OCI-LY1 (cell line): ENCODE data around the gene IL1RAPL2.

Experiments
- EZH2 ChIP-seq: fragments of 200-600 bp; sonication (generic), shearing (Covaris generic); IDR thresholded peaks from 2 replicates; pipeline ENCODE4 v1.8.0; 2017; ENCODE audit warnings: borderline replicate concordance, mixed run types, mild to moderate bottlenecking, antibody characterized with exemption, low read length, moderate library complexity, mixed read lengths
- TF ChIP-seq, protein P1 (sequence below): fragments of 200-600 bp; sonication (generic), shearing (Covaris generic); IDR thresholded peaks from 2 replicates; pipeline ENCODE4 v1.5.1; 2017; ENCODE audit warnings: mild to moderate bottlenecking, antibody characterized with exemption, low read length, moderate library complexity, mixed read lengths

DNA sequence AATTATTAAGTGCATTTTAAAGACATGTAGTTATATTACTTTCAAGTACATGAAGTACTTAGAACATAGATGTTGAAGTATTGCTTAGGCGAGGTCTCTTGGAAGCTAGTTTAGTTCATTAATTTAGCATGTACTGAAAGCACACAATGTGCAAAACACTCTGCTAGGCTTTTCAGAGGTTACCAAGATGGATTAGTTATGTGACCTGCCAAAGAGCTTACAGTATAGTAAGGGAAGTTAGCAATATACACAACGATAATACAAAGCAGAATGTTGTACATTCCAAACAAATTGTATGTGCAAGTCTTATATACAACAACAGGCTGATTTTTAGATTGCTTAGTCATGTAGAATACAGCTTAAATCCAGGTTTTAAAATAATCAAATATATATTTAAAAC is 1137.9 kb downstream of the IL1RAPL2 start:
- TF ChIP-seq, protein P1, sequence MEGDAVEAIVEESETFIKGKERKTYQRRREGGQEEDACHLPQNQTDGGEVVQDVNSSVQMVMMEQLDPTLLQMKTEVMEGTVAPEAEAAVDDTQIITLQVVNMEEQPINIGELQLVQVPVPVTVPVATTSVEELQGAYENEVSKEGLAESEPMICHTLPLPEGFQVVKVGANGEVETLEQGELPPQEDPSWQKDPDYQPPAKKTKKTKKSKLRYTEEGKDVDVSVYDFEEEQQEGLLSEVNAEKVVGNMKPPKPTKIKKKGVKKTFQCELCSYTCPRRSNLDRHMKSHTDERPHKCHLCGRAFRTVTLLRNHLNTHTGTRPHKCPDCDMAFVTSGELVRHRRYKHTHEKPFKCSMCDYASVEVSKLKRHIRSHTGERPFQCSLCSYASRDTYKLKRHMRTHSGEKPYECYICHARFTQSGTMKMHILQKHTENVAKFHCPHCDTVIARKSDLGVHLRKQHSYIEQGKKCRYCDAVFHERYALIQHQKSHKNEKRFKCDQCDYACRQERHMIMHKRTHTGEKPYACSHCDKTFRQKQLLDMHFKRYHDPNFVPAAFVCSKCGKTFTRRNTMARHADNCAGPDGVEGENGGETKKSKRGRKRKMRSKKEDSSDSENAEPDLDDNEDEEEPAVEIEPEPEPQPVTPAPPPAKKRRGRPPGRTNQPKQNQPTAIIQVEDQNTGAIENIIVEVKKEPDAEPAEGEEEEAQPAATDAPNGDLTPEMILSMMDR: no peak
- TF ChIP-seq EZH2: no peak
